GM21786 (cell line): ENCODE measurements around the gene EQTN.

Source experiments
- ATAC-seq: cut with Tn5 transposase; IDR thresholded peaks from one replicate; pipeline ENCODE4 v1.9.1; 2021; ENCODE audit not compliant: unreplicated experiment

Gene EQTN

DNA sequence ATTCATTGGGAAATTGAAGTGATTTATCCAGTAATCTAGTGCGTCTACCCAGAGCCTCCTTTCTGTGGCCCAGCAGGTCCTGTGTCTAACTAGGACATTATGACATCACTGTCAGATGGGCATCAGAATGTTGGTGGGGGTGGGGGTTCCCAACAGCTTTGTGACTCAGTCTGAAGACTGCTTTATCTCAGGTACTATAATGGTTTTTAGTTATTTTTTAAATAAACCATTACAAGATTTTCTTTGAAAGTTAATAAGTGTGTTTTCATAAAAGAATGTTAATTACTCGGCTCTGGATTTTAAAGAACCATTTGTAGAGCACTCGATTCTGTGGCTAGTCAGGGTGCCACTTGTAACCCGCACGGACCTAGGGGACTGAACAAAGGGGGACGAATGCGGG, at the start of gene EQTN:
Gene EQTN (minus strand): TSS at position 101 of the 400 bp plus-strand sequence. CDS start 95 bp downstream, at position 6.
- ATAC-seq, result no peak

DNA sequence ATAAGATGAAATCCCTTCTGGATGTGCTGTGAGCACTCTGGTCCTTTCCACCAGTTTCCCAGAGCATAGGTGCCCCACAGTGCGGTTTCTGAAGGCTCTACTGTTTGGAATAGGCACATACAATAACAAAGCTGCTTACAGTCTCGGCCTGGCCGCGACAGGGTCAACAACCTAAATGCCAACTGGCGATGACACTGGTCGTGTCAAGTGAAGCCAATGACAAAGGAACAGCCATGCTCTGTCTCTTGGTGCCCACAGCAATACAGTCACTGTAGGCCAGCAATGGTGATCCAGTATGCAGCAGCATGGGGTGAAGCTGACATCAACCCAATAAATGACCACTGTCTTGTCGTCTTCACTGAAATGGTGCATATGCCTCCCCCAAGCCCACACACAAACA, 47.8 kb upstream of the EQTN start:
- ATAC-seq, result no peak

DNA sequence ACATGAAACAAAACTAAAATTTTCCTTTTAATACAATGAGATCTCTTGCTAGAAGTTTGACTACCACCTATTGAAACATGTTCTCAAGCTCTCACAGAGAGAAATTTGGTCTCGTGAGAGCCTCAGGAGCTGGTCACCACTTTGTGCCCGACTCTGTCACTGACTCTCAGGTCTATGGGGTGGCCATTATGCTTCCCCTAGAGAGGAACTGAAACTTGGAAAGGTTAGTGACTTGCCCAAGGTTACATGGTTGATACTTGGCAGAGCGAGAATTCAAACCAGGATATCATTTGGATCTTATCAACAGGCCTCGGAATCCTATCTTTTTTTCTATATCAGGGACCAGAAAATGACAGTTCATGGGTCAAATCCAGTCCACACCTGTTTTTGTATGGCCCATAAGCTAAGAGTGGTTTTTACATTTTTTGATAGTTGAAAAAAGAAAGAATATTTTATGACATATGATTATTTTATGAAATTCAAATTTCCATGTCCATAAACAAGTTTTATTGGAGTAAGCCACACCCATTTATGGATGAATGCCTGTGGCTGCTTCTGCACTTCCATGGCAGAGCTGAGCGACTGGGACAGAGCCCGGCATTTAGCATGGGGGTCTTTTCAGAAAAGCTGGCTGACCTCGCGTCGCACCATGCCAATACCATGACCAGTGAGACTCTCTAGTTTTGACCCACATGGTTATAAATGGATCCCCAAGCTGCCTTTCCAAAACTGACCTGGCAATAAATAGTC, 44.8 kb upstream of the EQTN start:
- ATAC-seq, result no peak

DNA sequence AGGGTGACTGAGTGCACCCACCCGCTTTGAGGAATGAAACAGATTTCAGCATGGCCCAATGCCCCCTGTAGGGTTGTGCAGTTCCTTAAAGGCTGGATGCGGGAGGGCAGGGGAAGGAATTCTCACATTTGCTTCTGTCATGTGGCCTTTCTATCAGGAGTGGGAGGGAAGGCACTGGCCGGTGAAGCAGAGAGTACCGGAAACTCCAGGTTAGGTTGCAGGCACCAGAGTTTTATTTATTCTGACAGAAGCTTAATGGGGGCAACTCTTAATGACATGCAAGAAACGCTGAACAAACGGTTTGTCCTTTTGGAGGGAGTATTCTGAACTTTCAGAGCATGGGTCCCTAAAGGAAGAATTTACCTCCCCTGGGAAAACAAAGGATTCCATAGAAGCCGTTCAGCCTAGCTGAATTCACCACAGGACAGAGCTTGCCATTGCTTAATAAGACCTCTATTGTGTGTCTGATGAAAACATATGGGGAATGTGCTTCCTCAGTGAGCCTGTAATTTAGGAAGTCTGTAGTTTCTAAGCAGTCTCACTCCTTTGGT, 44.1 kb upstream of the EQTN start:
- ATAC-seq, result no peak

DNA sequence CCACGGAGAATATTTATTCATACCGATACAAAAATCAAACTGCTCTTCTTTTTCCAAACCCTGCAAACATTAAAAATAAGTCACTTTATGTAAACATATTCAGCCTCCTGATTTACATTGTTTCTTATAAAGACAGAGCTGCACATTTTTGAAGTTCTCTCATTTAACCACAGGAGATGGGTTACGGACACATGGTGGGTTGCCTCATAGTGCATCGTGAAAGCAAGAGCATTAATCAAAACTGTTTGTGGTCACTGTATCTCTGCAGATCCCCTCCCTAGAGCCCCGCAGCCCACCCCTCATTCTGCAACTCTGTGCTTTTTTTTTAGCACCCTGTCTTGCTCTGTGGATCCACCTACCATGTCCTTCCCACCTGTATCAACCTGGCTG, 43.3 kb upstream of the EQTN start:
- no peak for ATAC-seq

DNA sequence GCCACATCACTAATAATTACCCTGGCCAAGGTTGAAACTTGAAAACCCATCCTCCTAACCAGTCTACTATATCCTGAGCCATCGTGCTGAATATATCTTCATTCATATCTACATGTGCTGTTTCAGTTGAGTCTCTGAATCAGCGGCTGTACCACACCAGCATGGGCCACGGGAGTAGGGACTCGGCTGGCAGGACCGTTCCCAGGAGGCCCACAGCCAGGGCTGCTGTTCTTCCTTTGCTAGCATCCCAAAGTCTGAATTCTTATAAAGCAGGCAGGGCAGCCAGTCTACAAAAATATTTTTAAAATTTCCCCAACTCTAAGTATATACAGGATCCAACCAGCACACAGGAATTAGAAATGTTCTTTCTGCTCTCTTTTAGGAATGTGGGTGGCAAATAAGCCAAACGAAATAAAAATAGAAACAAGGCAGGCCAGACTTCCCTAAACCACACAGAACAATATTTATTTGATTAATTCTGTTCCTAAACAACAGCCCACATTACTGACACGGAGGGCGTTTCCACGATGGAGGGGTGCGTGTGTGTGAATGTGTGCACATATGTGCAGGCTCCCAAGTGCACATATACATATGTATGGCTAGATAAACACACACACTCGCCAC, 42.8 kb upstream of the EQTN start:
- no peak for ATAC-seq

DNA sequence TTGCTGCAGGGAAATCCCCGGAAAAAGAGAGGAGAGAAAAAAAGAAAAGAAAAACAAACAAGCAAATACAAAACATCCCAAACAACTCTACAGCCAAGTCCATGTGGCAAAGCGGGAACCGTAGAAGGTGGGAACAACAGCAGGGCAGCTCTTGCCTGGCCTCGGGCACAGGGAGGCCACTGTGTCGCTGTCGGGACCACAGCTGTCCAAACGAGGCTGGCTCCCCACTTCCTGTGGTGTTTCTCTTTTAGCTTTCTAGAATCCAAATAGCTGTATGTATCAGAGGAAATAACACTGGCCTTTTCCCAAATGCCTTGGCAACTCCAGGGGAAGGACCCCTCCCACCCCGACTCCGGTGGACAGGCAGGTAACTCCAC, 41.6 kb upstream of the EQTN start:
- ATAC-seq, result no peak

DNA sequence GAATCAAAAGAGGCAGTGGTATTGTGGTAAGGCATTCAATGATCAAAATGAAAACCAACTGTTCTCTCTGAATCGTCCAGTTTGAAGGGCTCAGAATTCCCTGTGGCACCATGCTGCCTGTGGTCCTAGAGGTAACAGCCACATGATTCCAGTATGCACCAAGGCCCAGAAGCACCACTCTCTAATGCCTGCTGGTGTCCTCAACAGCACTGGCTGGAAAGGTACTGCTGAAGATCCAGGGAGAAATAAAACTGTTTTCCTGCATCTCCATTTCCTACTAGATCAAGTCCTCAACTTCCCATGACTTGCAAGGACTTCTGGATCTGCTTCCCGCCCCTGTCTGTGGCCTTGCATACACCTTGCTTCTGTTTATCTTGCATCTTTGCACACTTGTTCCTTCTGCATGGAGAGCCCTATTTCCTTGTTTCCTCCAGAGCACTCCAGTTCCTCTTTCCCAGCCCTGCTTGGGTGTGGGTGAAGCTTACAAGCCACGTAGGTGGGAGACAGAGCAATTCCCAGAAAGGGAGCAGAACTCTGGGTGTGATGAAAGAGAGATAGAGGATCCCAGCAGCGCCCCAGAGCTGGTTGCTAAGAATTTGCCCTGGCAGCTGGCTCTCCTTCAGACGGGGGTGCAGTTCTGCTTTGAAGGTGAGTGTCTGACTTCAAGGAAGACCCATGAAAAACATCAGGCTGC, 41.0 kb upstream of the EQTN start:
- ATAC-seq, result no peak

DNA sequence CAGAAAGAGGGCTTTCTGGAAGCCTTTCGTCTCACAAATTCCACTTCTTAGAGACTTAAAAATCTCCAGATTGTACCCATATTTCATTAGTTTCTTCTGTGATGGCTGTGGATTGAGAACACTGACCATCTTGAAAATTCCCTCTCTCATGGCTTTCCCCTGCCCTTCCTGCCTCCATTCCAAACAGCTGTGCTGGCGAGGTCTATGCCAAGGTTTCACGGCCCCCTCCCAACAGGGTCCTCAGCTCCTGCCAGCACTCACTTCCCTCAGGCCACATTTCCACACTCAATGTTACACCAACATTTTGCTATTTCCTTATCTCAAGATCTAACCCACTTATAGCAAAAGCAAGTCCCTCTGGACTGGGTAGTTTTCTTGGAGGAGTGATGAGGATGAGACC, 40.3 kb upstream of the EQTN start:
- ATAC-seq, result no peak

DNA sequence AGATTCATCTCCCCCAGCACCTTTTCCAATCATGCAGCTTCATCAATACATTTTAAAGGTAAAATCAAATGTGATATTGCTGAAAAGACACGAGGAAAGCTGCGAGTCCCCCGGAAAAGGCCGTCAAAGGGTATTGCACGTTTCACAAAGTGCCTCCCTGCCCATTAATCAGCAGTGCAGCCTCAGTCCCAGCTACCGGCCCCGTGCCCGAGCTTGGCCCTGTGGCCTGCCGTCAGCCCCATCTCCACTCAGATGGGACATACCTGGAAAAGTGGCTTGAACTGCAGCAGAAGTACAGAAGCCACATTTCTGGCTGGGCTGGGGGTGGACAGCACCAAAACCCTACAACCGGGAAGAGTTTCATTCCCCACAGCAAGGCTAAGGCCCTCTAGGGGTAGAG, 39.9 kb upstream of the EQTN start:
- no peak for ATAC-seq

DNA sequence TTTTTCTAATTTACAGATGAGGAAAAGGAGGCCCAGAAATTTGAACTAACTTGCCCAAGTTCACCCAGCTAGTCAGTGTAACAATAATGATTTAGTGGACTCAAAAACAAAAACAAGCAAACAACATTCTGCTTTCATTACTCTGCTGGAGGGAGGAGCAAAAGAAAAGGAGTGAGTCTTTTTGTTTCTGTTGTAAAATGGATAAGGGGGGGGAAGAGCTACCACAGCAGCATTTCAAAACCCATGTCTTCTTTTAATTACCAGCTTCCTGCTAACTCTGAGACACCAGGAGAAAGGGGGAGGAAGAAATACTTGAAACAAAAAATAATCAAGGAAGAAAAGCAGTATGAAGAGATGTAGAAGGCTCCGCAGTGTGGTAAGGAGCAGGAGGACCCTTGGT, 39.2 kb upstream of the EQTN start:
- no peak for ATAC-seq

DNA sequence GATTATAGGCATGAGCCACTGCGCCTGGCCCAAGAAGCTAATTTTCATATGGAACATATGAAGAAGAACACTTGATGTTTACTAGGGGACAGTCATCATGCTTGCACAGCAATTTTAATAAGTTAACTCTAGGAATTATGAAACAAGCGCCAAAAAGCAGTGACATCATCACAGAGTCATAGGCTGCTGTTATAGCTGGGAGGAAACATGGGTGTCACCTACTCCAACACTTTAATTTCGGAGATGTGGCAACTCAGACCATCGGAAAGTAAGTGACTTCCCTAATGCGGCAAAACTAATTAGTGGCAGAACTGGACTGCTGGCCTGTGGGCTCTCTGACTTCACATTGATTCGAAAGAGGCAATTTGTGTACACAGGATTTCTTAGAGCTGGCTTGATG, 38.1 kb upstream of the EQTN start:
- ATAC-seq, result no peak

DNA sequence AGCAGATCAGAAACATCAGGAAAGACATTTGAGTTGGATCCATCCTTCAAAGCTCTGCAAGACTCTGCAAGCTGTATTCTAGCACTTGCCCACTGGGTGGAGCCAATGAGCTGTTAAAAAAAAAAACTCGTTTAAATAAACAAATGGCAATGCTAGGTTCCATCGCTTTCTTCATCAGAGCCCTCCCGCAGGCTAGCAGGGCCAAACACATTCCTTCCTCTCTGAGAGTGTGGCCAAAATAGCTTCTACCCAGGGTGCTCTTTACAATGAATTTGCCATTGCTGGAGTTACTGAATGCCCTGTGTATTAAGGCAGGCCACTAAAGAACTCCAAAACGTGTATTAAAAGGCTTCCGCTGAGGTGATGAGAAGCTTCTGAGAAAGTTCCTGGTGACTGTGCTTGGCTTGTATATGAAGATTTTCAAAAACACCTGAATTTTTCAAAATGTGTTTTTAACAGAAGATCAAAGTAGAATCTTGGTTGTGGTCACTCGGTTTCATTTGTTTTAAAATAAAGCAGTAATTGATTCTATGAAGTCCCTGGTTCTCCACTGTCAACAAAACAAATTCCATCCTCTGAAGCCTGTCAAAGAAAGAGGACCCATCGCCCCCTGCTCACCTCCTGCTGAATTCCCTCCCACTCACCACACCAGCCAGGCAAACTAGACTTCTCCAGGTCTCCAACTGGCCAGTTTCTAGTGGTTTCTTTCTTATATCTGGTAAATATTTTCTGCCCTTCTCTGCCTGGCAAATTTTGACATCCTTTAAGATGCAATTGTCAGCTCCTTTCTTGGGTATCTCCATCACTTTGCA, 36.5 kb upstream of the EQTN start:
- ATAC-seq, result no peak

DNA sequence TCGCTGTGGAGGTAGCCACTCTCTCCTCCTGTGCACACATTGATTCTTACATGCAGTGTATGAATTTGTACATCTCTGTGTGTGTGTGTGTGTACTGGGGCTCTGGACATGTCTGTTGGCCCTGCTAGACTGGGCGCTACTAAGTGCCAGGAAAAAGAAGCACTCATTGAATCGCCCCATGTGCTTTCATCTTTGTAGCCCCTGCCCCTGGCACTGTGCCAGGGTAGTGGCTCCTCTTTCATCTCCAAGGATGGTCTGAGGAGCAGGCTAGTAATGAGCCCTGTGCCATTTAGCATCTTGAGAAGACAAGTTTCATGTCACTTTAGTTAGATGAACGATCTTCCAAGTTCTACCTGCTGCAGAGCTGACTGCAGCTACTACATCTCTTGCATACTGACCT, 34.4 kb upstream of the EQTN start:
- ATAC-seq, result no peak

DNA sequence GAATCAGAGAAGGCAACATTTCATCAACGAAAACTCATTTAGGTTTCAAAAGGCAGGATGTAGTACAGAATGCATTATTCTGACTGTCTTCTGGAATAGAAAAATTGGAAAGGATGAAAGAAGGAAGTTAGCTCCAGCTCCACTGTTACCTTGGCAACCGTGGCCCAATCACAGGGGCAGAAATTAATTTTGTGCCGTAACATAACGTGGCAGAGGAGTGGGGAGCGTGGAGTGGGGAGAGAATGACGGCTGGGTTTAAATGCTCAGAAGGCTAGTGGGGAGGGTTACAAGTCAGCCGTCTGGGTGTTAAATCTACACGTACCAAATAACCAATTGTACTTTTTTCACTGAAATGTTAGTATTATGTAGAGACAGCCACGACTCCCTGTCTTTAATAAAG, 32.3 kb upstream of the EQTN start:
- no peak for ATAC-seq

DNA sequence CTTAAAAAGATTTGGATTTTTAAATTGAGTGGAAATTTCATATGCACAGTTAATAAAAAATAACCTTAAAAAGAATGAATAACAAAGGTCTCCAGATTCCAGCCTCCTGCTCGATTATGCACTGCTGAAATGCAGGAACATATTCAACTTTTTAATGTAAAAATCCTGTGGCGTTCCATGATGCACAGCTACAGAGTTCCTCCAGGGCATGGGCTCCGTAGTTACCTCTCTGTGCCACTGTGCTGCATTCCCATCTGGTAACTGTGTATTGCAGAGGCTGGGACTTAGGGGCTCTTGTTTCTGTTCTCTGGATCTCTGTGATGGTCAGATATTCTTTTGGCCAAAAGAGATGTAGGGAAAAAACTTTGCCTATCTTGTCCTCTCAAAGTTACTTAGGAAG, 31.5 kb upstream of the EQTN start:
- no peak for ATAC-seq

DNA sequence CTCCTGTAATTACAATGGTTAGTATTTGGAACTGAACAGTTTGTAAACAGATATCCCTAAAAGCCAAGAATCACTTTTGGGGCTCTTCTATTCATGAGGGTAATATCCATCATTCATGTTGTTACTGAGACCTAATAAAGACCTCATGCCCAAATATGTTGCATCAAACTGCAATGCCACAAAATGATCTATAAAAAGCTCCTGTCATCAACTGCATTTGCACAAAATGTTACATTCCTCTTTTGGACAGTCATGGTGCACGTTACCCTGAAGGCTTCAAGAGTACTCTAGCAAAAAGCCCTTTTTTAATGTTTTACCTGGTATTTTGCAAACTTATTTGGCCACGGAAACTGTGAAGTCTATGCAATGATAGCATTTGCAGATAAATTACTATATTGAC, 14.2 kb upstream of the EQTN start:
- no peak for ATAC-seq

DNA sequence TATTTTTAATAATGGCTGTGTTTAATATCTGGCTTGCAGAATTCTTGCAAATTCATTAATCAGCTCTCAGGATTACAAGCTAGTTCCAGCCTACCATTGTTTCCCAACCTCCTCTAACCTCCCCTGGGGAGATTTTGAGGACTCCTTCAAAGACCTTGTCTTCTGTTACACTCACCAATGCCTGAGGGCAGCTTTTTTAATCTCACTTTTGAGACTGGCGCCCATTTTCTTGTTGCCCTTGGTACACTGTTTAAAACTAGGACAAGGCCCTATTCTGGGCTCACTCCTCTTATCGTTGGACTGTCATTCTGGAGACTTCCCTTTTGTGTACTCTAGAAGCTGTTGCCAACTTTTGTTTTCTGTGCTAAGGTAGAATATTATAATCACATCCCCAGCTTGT, 13.6 kb upstream of the EQTN start:
- no peak for ATAC-seq

DNA sequence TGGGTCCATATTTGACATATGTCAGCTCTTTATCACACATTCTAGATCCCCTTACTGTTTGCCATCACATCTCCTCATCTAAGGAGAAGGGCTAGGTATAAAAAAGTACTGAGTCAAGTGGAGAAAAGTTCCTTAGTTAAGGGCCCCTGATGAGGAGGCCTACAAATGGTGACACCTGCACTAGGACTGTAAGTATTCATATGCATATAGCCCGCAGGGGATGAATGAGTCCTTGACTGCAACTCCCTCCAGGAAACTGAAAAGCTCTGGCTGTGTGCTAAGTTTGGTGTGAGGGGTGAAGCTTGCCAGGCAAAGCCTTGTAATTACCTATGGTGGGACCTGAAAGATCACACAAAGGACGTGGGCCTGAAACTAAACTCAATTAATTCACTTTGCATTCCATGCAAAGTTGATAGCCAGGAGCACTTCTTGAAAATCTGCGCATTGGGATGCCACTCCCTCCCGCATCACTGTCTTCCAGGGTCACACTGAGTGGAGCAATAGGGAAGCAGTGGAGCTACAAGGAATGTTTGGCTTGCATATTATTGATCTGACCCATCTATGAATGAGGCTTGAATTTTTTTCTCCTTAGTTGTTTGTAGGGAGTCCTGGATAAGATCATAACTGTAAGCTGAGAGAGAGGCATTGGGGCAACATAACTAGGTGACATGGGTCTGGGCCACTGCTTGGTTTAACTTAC, 11.9 kb upstream of the EQTN start:
- ATAC-seq, result no peak

DNA sequence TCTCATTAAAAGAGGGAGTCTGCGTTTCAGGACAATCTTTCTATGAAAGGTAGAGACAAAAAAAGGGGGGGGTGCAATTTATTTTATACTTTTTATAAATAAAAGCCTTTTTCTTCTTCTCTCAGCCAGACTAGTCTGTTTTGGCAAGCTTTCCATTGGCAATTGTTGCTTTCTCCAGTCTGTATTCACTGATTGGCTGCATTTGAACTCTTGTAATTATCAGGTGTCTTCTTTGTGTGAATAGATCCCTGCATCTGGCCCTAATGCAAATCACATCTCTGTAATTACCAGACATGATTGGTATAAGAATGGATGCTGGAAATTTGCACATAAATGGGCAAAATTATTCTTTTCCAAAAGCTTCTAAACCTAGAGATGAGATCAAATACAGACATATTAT, 7.6 kb upstream of the EQTN start:
- ATAC-seq, result no peak

DNA sequence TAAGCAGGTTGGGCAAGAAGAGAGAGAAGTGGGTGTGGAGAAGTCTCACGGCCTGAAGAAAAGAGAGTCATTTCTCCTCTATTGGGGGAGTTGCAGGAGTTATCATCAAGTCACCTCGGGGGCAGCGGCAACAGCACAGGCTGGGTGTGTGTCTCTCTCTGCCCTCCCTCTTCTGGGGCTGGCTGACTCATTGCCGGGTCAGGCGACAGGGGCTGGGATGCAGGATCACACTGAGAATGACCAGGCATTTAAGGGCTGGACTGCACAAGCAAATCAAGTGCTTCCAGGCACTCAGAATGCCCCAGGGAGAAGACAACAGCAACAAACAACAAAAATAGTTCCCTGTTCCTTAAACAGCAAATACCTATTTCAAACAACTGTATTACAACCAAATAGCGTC, 6.3 kb upstream of the EQTN start:
- ATAC-seq, result no peak
